ENCODE data around the gene ATPAF2.

GRCh38 chr17:17990282-17990681, 48.7 kb downstream of the ATPAF2 start:
- TF ChIP-seq CTCF (conservative IDR thresholded peaks at IDR 0.05; ENCODE audit: low read depth, low read length) (no peak), EZH2 (IDR thresholded peaks at IDR 0.05; ENCODE audit: low read length, unreplicated experiment) (no peak), EZH2phosphoT487 (IDR thresholded peaks at IDR 0.05; ENCODE audit: borderline replicate concordance, low read length) (no peak)
